HG02981 (cell line): Measurements from ENCODE around the gene LTB4R2.

Experiments
- ATAC-seq: cut with Tn5 transposase; IDR thresholded peaks from one replicate; pipeline ENCODE4 v1.9.1; 2021; ENCODE audit warnings: mild to moderate bottlenecking, moderate library complexity; ENCODE audit not compliant: unreplicated experiment

LTB4R2 gene

GRCh38 chr14:24298892-24299254 is 11.1 kb upstream of the LTB4R2 start:
- no peak for ATAC-seq

GRCh38 chr14:24299255-24300191 is 10.4 kb upstream of the LTB4R2 start, which contains the start of the genes DHRS1 and NOP9:
Gene DHRS1, minus strand, starts transcription at chr14:24299780. Its CDS starts 674 bp downstream, at chr14:24299106.
Gene NOP9, plus strand, starts transcription at chr14:24299850. Its CDS starts 105 bp downstream, at chr14:24299955.
- peak; percentile 63 for ATAC-seq

GRCh38 chr14:24300326-24300980 is 9.5 kb upstream of the LTB4R2 start:
- ATAC-seq = no peak

- no peak for ATAC-seq
Measured at GRCh38 chr14:24304019-24304387, 5.9 kb upstream of the LTB4R2 start.

- no peak for ATAC-seq
Measured at GRCh38 chr14:24307156-24307574, 2.8 kb upstream of the LTB4R2 start.

- ATAC-seq = no peak
Measured at GRCh38 chr14:24307575-24308341, 2.2 kb upstream of the LTB4R2 start, which contains the start of gene CIDEB. Gene CIDEB, minus strand, starts transcription at chr14:24307977. Its CDS starts 119 bp downstream, at chr14:24307858.

- no peak for ATAC-seq
Measured at GRCh38 chr14:24308342-24309124, 1.4 kb upstream of the LTB4R2 start.

GRCh38 chr14:24310265-24310645 is 315 bp downstream of the LTB4R2 start:
- no peak for ATAC-seq

GRCh38 chr14:24310646-24311604 is 985 bp downstream of the LTB4R2 start, which contains the start of gene LTB4R:
Gene LTB4R, plus strand, starts transcription at chr14:24311502. Its CDS starts 4,150 bp downstream, at chr14:24315652.
- peak; percentile 67 for ATAC-seq

GRCh38 chr14:24311837-24312615 is 2.1 kb downstream of the LTB4R2 start:
- no peak for ATAC-seq

- no peak for ATAC-seq
Measured at GRCh38 chr14:24312736-24313507, 3.0 kb downstream of the LTB4R2 start.

GRCh38 chr14:24313913-24314312 is 4.0 kb downstream of the LTB4R2 start:
- ATAC-seq = no peak

GRCh38 chr14:24314377-24315193 is 4.6 kb downstream of the LTB4R2 start:
- no peak for ATAC-seq

GRCh38 chr14:24315243-24315806 is 5.4 kb downstream of the LTB4R2 start:
- ATAC-seq = no peak

GRCh38 chr14:24315807-24316596 is 6.1 kb downstream of the LTB4R2 start:
- no peak for ATAC-seq

GRCh38 chr14:24316597-24316950 is 6.6 kb downstream of the LTB4R2 start:
- ATAC-seq = no peak
